Skin epidermis (tissue), 12 donors: Measurements from ENCODE around the gene IGFBP4.

Experiments
- H3K27ac ChIP-seq, 21 experiments: fragments of 200-600 bp; sonication (generic) in 11 of 21; one replicate each; pipeline ENCODE4 v1.5.0; 2020; ENCODE audit warnings: mild to moderate bottlenecking in 3 of 21, inconsistent platforms in 2 of 21, moderate library complexity in 2 of 21
- H3K4me3 ChIP-seq, 7 experiments: fragments of 200-600 bp; sonication (generic) in 2 of 7; one replicate each; pipeline ENCODE4 v1.5.0; 2020; ENCODE audit warnings: inconsistent platforms in 2 of 7, mild to moderate bottlenecking in 2 of 7, moderate library complexity in 1 of 7

Gene IGFBP4

GRCh38 chr17:40452216-40452787 is 9.1 kb downstream of the IGFBP4 start:
- Histone ChIP-seq H3K27ac (peak overlapping the region in 12 of 21 experiments; percentile 1 to 67 (median 49)), H3K4me3 (no peak overlapping the region)

- Histone ChIP-seq H3K4me3 (no peak overlapping the region), H3K27ac (peak overlapping the region in 8 of 21 experiments; percentile 6 to 66 (median 30))
These were observed 9.7 kb downstream of the IGFBP4 start for GRCh38 chr17:40452921-40453378.

- no peak overlapping the region for H3K4me3 ChIP-seq
- peak overlapping the region in 8 of 21 experiments; percentile 2 to 46 (median 20) for H3K27ac ChIP-seq
These were observed 10.8 kb downstream of the IGFBP4 start for GRCh38 chr17:40453881-40454612.

- Histone ChIP-seq H3K27ac (peak overlapping the region in 3 of 21 experiments; percentile 14 to 46 (median 25)), H3K4me3 (no peak overlapping the region)
These were observed 11.4 kb downstream of the IGFBP4 start for GRCh38 chr17:40454613-40454995.

GRCh38 chr17:40456396-40456951 is 13.2 kb downstream of the IGFBP4 start:
- Histone ChIP-seq H3K27ac (peak overlapping the region in 8 of 21 experiments; percentile 7 to 67 (median 40)), H3K4me3 (no peak overlapping the region)

- H3K4me3 ChIP-seq: no peak overlapping the region
- H3K27ac ChIP-seq: peak overlapping the region in 9 of 21 experiments; percentile 0 to 80 (median 17)
These were observed 14.1 kb downstream of the IGFBP4 start for GRCh38 chr17:40457369-40457768.

GRCh38 chr17:40457964-40458791 is 14.9 kb downstream of the IGFBP4 start:
- peak overlapping the region in 11 of 21 experiments; percentile 0 to 80 (median 36) for H3K27ac ChIP-seq
- H3K4me3 ChIP-seq: no peak overlapping the region

GRCh38 chr17:40458851-40459482 is 15.7 kb downstream of the IGFBP4 start:
- no peak overlapping the region for H3K4me3 ChIP-seq
- H3K27ac ChIP-seq: peak overlapping the region in 7 of 21 experiments; percentile 22 to 80 (median 61)

- Histone ChIP-seq H3K27ac (peak overlapping the region in 9 of 21 experiments; percentile 5 to 61 (median 50)), H3K4me3 (no peak overlapping the region)
These were observed 16.7 kb downstream of the IGFBP4 start for GRCh38 chr17:40459636-40460603.

- H3K4me3 ChIP-seq: no peak overlapping the region
- H3K27ac ChIP-seq: peak overlapping the region in 5 of 21 experiments; percentile 29 to 61 (median 55)
These were observed 17.3 kb downstream of the IGFBP4 start for GRCh38 chr17:40460604-40460967.

GRCh38 chr17:40460968-40461731 is 17.9 kb downstream of the IGFBP4 start:
- Histone ChIP-seq H3K4me3 (no peak overlapping the region), H3K27ac (peak overlapping the region in 8 of 21 experiments; percentile 8 to 61 (median 40))

GRCh38 chr17:40461732-40462342 is 18.6 kb downstream of the IGFBP4 start:
- Histone ChIP-seq H3K27ac (peak overlapping the region in 8 of 21 experiments; percentile 8 to 59 (median 43)), H3K4me3 (no peak overlapping the region)

GRCh38 chr17:40462343-40463121 is 19.3 kb downstream of the IGFBP4 start:
- Histone ChIP-seq H3K4me3 (no peak overlapping the region), H3K27ac (peak overlapping the region in 10 of 21 experiments; percentile 4 to 59 (median 38))

GRCh38 chr17:40463122-40463550 is 19.9 kb downstream of the IGFBP4 start:
- Histone ChIP-seq H3K4me3 (no peak overlapping the region), H3K27ac (peak overlapping the region in 6 of 21 experiments; percentile 8 to 59 (median 34))

GRCh38 chr17:40464392-40464855 is 21.2 kb downstream of the IGFBP4 start:
- Histone ChIP-seq H3K27ac (no peak overlapping the region), H3K4me3 (no peak overlapping the region)

GRCh38 chr17:40466298-40466971 is 23.2 kb downstream of the IGFBP4 start:
- H3K4me3 ChIP-seq: no peak overlapping the region
- H3K27ac ChIP-seq: no peak overlapping the region
